HG03045 (cell line): ENCODE data around the gene RPL7L1.

Source experiments
- ATAC-seq: cut with Tn5 transposase; IDR thresholded peaks from one replicate; pipeline ENCODE4 v1.9.1; 2021; ENCODE audit warnings: mild to moderate bottlenecking, moderate library complexity; ENCODE audit not compliant: unreplicated experiment

RPL7L1 gene

DNA sequence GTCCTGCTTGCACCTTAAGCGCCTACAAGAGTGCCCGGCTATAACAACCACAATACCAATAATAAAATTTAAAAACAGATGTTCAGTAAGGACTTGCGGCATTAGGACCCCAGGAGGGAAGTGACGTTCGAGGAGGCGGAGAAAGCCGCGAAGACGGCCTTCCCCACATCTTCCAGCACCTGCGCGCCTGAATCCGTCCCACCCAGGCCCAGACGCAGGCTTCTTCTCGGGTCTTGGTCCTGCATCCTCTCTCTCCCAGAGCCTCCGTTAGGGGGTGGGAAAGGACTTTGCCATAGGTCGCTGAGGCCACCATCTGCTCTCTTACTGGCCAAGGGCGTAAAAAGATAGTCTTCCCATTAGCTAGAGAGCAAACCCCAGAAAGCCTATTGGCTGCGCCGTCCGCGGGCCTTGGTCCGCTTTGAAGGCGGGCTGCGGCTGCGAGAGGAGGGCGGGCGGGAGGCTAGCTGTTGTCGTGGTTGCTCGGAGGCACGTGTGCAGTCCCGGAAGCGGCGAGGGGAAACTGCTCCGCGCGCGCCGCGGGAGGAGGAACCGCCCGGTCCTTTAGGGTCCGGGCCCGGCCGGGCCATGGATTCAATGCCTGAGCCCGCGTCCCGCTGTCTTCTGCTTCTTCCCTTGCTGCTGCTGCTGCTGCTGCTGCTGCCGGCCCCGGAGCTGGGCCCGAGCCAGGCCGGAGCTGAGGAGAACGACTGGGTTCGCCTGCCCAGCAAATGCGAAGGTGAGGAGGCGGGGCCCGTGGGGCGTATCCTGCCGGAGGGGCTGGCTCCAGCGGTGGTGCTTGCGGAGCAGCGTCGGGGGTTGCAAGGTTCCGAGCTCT lies 49.8 kb downstream of the RPL7L1 start, which contains the start of gene CNPY3:
Gene CNPY3 (plus strand): TSS at position 495 of the 835 bp plus-strand sequence. CDS start 91 bp downstream, at position 586.
- peak; percentile 73 for ATAC-seq

DNA sequence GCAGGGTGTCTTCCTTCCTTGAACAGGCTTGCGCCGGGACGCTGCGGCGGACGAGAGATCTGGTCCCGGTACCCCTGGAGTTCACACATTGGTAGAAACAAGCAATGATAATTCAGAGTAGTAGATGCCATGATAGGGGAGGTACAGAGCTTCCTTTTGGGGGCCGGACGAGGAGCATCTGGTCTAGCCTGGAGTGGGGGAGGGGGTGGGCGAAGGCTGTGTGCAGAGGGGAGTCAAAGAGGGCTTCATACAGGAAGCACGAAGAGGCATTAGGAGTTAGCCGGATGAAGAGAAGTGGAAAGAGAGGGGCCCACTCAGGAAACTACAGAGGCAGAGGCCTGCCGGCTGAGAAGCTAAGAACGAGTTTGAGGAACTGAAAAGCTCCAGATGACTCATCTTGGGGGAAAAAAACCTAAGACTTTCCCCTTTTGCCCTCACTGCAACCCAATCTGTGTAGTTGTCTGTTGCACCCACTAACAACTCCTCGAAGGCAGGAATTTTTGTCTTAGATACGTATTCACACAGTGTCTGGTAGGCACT lies 50.5 kb downstream of the RPL7L1 start:
- ATAC-seq, result peak; percentile 43

DNA sequence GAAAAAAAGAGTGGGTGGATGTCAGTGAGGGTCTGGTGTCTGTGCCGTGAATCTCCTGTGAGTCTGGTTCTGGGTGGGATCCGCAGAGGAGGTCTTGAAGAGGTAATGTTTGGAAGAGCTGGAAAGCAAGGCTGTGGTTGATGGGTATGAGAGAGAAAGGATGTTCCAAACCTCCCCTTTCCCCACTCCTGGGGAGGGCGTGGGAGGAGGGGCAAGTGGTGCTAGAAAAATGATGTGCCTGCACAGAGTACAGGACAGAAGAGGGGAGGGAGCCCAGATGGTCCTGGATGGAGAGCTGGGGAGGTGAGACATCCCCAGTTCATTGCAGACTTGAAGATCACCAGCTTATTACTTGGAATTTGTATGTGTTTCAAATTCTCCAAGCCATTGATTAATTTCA lies 53.0 kb downstream of the RPL7L1 start:
- ATAC-seq, result no peak

DNA sequence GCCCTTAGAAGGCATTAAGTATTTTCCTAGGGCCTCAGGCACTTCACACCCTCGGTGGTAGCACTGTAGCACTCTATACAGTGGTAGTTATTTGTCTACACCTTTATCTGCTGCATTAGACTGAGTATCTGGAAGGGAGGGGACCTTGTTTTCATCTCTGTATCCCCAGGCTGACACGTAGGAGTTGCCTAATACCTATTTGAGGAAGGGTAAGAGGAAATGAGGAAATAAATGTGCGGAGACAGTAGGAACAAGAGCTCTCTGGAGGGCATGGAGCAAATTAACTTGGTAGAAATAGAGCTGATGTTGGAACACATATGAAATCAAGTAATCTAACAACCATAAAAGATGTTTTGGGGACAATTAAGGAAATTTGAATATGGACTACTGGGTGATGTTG lies 53.8 kb downstream of the RPL7L1 start:
- no peak for ATAC-seq

DNA sequence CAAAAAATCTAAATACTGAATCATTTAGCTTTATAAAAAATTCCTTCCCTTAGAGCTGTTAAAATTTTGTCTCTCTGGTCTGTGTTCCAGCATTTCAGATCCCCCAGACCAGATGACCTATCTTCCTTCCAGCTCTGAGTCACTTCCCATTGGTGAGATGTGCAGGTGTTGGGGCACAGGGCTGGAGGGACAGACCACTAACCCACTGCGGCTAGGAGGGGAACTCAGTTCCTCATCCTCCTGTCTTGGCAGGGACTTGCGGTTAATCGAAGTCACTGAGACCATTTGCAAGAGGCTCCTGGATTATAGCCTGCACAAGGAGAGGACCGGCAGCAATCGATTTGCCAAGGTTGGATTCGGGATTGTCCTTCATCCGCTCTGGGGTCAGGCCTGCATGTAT lies 55.9 kb downstream of the RPL7L1 start:
- ATAC-seq, result no peak

DNA sequence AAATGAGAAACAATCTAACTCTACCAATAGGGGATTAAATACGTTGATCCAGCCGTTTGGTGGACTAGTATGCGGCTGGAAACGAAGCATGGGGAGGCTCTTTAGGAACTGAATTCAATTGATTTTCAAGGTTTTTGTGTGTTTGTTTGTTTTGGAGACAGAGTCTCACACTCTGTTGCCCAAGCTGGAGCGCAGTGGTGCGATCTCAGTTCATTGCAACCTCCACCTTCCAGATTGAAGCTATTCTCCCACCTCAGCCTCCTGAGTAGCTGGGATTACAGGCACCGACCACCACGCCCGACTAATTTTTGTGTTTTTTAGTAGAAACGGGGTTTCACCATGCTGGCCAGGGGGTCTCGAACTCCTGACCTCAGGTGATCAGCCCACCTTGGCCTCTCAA lies 57.0 kb downstream of the RPL7L1 start:
- ATAC-seq, result no peak

DNA sequence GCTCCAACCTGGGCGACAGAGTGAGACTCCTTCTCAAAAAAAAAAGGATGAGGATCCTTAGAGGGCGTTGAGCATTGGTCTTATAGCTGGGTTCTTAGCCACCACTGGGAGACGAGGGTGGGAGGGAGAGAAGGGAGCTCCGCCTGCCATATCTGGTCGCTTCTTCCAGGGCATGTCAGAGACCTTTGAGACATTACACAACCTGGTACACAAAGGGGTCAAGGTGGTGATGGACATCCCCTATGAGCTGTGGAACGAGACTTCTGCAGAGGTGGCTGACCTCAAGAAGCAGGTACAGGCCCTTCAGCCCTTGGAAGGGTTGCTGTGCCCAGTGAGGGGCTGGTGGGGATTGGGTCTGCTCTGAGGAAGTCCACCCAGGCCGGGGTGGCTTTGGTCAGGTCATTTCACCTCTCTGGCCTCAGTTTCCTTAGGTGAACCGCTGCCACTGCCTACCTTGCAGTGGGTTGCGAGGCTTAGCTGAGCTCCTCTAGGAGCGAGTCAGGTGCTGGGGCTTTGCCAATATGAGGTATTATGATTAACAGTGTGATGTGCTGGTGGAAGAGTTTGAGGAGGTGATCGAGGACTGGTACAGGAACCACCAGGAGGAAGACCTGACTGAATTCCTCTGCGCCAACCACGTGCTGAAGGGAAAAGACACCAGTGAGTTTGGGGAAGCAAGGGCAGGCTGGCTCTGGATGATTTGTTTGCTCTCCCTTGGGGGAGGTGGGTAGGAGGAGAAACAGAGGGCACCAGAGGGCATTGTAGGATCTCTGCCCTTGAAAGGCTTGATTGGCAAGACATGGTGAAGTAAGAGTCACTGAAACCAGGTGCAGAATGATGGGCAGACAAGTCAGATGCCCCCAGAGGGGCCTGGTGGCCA lies 58.4 kb downstream of the RPL7L1 start:
- no peak for ATAC-seq

DNA sequence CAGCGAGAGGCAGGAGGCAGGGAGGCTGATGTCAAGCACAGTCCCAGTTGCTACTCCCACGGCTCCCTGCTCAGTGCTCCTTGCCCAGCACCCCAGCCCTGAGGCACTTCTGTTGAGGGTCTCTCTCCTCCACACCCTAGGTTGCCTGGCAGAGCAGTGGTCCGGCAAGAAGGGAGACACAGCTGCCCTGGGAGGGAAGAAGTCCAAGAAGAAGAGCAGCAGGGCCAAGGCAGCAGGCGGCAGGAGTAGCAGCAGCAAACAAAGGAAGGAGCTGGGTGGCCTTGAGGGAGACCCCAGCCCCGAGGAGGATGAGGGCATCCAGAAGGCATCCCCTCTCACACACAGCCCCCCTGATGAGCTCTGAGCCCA lies 59.0 kb downstream of the RPL7L1 start:
- no peak for ATAC-seq

DNA sequence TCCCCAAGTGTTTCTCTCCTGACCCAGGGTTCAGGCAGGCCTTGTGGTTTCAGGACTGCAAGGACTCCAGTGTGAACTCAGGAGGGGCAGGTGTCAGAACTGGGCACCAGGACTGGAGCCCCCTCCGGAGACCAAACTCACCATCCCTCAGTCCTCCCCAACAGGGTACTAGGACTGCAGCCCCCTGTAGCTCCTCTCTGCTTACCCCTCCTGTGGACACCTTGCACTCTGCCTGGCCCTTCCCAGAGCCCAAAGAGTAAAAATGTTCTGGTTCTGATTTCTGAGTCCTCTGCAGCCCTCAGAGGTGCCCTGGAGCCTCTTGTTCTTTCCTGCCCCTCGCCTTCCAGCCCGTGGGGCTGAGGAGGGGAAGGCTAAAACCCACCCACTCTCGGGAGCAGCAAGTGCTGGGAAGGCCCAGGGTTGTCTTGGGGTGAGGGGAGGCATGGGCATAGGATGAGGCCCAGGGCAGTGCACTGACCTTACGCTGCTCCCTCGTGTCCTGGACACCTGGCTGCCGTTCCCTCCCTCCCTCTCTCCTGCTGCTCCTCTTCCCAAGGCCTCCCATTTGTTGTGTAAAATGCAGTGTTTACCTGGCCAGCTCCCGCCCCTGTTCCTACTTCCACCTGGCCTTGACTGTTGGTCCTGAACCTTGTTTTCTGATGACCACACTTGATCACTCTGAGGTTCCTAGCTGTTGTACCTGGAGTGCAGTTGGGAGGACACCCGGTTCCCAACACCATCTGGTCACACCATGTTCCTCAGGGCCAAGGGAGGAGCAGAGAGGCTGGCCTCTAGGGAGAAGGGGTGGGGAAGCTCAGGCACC lies 59.8 kb downstream of the RPL7L1 start:
- ATAC-seq, result no peak
